ENCODE measurements around the gene FBXL13. TPM values are rescaled to one million over a fixed set of nuclear protein-coding genes. Genes with fewer than 3 reads are reported as not detected.

FBXL13 gene
- total and polyA plus RNA-seq, 2 experiments from 2014 or later = 0.24 to 0.43 TPM

DNA sequence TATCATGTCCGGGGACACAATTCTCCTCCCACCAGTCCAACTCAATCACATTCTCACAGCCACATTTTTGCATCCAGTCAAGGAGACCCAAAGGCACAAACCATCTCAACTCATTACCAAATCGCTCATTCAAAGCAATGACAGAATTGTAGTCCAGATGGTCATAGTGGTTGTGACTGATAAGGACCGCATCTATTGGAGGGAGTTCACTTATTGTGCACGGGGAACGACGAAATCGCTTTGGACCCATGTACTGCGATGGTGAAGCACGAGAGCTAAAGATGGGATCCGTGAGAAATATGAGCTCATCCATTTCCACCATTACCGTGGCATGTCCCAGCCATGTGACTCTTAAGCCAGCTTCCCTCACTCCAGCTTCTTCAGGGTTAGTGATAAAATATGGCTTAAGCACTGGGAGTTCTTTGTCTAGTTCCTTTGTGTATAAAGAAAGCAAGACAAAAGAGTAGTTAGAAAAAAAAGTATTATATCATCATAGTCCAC is 45.2 kb upstream of the FBXL13 start:
- 94 to 96% methylated on average over 11 of the region's 11 CpGs for WGBS, 2 experiments (ENCODE audit: low coverage in 1 of 2, low lambda C conversion rate in 2 of 2, missing lambda C conversion rate in 2 of 2)

DNA sequence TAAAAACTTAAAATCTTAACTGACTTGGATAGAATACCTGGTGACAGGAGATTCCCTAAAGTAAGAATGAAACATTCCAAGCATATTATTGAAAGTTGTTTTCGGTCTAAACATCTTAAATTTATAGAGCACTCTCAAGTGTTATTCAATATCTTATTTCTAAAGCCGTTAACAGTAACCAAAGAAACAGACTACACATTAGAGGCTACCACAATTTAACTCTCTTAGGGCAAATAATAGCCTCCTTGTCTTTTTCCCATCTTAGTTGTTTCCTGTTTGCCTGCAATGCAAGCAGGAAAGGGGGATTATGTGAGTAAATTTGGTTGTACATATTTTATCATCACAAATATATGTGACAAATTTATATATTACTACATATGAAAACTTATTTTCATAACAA is 42.9 kb upstream of the FBXL13 start:
- no peaks in the 10 kb centered on the region for H4K20me1 ChIP-seq (ENCODE audit: insufficient read depth)
- no peak overlapping the region for H3K4me3 ChIP-seq
- peaks cover 14% of the 10 kb centered on the region for H3F3A ChIP-seq (ENCODE audit: insufficient read depth)
- TF ChIP-seq EZH2phosphoT487 (IDR thresholded peaks at IDR 0.05; ENCODE audit: insufficient read depth, low read depth) = no peak
- no peak for TF ChIP-seq EZH2 (IDR thresholded peaks at IDR 0.05; ENCODE audit: insufficient read depth, poor library complexity, severe bottlenecking)
- no peak overlapping the region for H3K4me2 ChIP-seq (ENCODE audit: unreplicated experiment)
- 0 out of 2 replicates have a peak, but pooled peaks cover 5% of the 10 kb centered on the region for H3K36me3 ChIP-seq (ENCODE audit: low read depth)
- H3K4me1 ChIP-seq (ENCODE audit: insufficient read depth) = peaks cover 15% of the 10 kb centered on the region
- H3K27me3 ChIP-seq (replicated peaks; ENCODE audit: insufficient read depth) = no peaks in the 10 kb centered on the region
- no peak overlapping the region for H2AFZ ChIP-seq
- H3K79me2 ChIP-seq (ENCODE audit: insufficient read depth) = no peaks in the 10 kb centered on the region
- no peak overlapping the region for H3K27ac ChIP-seq
- no peaks in the 10 kb centered on the region for H3K9me2 ChIP-seq (ENCODE audit: insufficient read depth)
- 94 to 96% methylated on average over 2 of the region's 2 CpGs for WGBS, 2 experiments (ENCODE audit: low coverage in 1 of 2, low lambda C conversion rate in 2 of 2, missing lambda C conversion rate in 2 of 2)
- no peak overlapping the region for H3K9ac ChIP-seq
- H3K9me3 ChIP-seq (ENCODE audit: low read depth) = no peaks in the 10 kb centered on the region
- DNase-seq = no peak
- in situ Hi-C loops (cut with MboI) = no loop called here

More for the DNA sequence above, 45.2 kb upstream of the FBXL13 start:
- no peak overlapping the region for H3K27ac ChIP-seq
- H3K27me3 ChIP-seq (replicated peaks; ENCODE audit: insufficient read depth) = no peaks in the 10 kb centered on the region
- TF ChIP-seq EZH2 (IDR thresholded peaks at IDR 0.05; ENCODE audit: insufficient read depth, poor library complexity, severe bottlenecking) = no peak
- no peak for TF ChIP-seq EZH2phosphoT487 (IDR thresholded peaks at IDR 0.05; ENCODE audit: insufficient read depth, low read depth)
- H3K9me3 ChIP-seq (ENCODE audit: low read depth) = no peaks in the 10 kb centered on the region
- H3K4me2 ChIP-seq (ENCODE audit: unreplicated experiment) = no peak overlapping the region
- no peaks in the 10 kb centered on the region for H3K79me2 ChIP-seq (ENCODE audit: insufficient read depth)
- no peak overlapping the region for H2AFZ ChIP-seq
- H4K20me1 ChIP-seq (ENCODE audit: insufficient read depth) = no peaks in the 10 kb centered on the region
- 0 out of 2 replicates have a peak, but pooled peaks cover 5% of the 10 kb centered on the region for H3K36me3 ChIP-seq (ENCODE audit: low read depth)
- DNase-seq = no peak
- no peaks in the 10 kb centered on the region for H3F3A ChIP-seq (ENCODE audit: insufficient read depth)
- H3K9me2 ChIP-seq (ENCODE audit: insufficient read depth) = no peaks in the 10 kb centered on the region
- H3K9ac ChIP-seq = no peak overlapping the region
- in situ Hi-C loops (cut with MboI) = no loop called here
- H3K4me3 ChIP-seq = no peak overlapping the region
- H3K4me1 ChIP-seq (ENCODE audit: insufficient read depth) = no peaks in the 10 kb centered on the region

DNA sequence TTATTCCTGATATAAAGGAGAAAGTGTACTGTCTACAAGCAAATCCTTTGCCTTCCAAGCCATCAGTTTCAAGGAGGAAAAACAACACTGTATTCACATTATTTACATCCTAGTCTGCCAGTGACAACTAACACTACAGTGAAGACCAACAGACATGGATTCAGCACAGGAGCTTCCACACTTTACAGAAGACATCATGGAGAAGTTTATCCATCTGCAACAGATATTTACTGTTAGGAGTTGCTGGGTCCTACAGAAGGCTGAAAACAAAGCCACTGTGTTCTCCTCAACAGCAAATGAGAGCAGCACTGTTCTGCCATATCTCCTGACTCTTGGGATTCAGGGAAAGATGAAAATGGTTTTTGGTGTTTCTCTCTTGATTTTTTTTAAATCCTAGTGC is 42.4 kb upstream of the FBXL13 start:
- Histone ChIP-seq H3K9ac (no peak overlapping the region), H3K4me2 (ENCODE audit: unreplicated experiment) (no peak overlapping the region), H4K20me1 (ENCODE audit: insufficient read depth) (no peaks in the 10 kb centered on the region), H3K9me3 (ENCODE audit: low read depth) (no peaks in the 10 kb centered on the region), H2AFZ (no peak overlapping the region), H3K36me3 (ENCODE audit: low read depth) (0 out of 2 replicates have a peak, but pooled peaks cover 5% of the 10 kb centered on the region), H3K9me2 (ENCODE audit: insufficient read depth) (no peaks in the 10 kb centered on the region), H3K4me3 (no peak overlapping the region), H3K27ac (no peak overlapping the region), H3K27me3 (replicated peaks; ENCODE audit: insufficient read depth) (no peaks in the 10 kb centered on the region), H3F3A (ENCODE audit: insufficient read depth) (peaks cover 14% of the 10 kb centered on the region), H3K4me1 (ENCODE audit: insufficient read depth) (peaks cover 15% of the 10 kb centered on the region), H3K79me2 (ENCODE audit: insufficient read depth) (no peaks in the 10 kb centered on the region)
- TF ChIP-seq EZH2 (IDR thresholded peaks at IDR 0.05; ENCODE audit: insufficient read depth, poor library complexity, severe bottlenecking) (no peak), EZH2phosphoT487 (IDR thresholded peaks at IDR 0.05; ENCODE audit: insufficient read depth, low read depth) (no peak)
- in situ Hi-C loops (cut with MboI) = no loop called here
- DNase-seq = no peak

DNA sequence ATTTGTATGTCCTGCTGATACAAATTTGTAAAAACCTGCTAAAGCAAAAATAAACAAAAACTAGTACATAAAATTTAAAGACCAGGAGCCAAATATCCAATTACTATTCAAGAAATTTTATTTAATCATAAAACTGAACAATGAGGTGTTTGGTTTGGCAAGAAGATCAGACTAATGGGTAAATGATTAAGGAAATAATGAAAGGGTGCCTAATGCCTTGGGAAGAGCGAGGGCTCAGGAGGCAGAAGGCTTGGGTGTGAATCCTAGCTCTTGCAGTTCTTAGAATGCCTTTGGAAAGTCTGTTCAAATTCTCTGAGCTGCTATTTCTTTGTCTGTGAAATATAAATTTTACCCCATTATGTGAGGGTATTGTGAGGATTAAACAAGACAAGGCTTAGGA is 41.9 kb upstream of the FBXL13 start:
- no peaks in the 10 kb centered on the region for H3K27me3 ChIP-seq (replicated peaks; ENCODE audit: insufficient read depth)
- no peak overlapping the region for H3K27ac ChIP-seq
- no peak overlapping the region for H2AFZ ChIP-seq
- no peak overlapping the region for H3K4me2 ChIP-seq (ENCODE audit: unreplicated experiment)
- no peak for DNase-seq
- H3K4me1 ChIP-seq (ENCODE audit: insufficient read depth) = peaks cover 15% of the 10 kb centered on the region
- 95 to 100% methylated on average over 1 of the region's 1 CpG for WGBS, 2 experiments (ENCODE audit: low coverage in 1 of 2, low lambda C conversion rate in 2 of 2, missing lambda C conversion rate in 2 of 2)
- in situ Hi-C loops (cut with MboI) = no loop called here
- no peaks in the 10 kb centered on the region for H3K9me2 ChIP-seq (ENCODE audit: insufficient read depth)
- H3K36me3 ChIP-seq (ENCODE audit: low read depth) = 0 out of 2 replicates have a peak, but pooled peaks cover 5% of the 10 kb centered on the region
- TF ChIP-seq EZH2phosphoT487 (IDR thresholded peaks at IDR 0.05; ENCODE audit: insufficient read depth, low read depth) = no peak
- TF ChIP-seq EZH2 (IDR thresholded peaks at IDR 0.05; ENCODE audit: insufficient read depth, poor library complexity, severe bottlenecking) = no peak
- H4K20me1 ChIP-seq (ENCODE audit: insufficient read depth) = no peaks in the 10 kb centered on the region
- no peak overlapping the region for H3K9ac ChIP-seq
- peaks cover 14% of the 10 kb centered on the region for H3F3A ChIP-seq (ENCODE audit: insufficient read depth)
- H3K4me3 ChIP-seq = no peak overlapping the region
- H3K79me2 ChIP-seq (ENCODE audit: insufficient read depth) = no peaks in the 10 kb centered on the region
- no peaks in the 10 kb centered on the region for H3K9me3 ChIP-seq (ENCODE audit: low read depth)

DNA sequence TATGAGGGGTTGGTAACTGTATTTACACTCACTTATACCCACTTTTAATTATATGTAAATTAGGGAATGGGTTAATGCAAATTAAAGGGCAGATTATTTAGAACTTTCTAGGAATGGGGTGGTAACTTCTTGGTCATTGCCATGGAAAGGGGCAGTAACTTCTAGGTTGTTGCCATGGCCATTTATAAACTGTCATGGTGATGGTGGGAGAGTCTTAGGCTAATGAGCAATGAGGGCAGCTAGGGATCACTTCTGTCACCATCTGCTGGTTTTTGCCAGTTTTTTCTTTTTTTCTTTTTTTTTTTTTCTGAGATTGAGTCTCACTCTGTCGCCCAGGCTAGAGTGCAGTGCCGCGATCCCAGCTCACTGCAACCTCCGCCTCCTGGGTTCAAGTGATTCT is 41.2 kb upstream of the FBXL13 start:
- Histone ChIP-seq H3K27ac (no peak overlapping the region), H3K4me2 (ENCODE audit: unreplicated experiment) (no peak overlapping the region), H3F3A (ENCODE audit: insufficient read depth) (peaks cover 14% of the 10 kb centered on the region), H3K36me3 (ENCODE audit: low read depth) (no peaks in the 10 kb centered on the region), H4K20me1 (ENCODE audit: insufficient read depth) (no peaks in the 10 kb centered on the region), H3K4me3 (no peak overlapping the region), H3K4me1 (ENCODE audit: insufficient read depth) (peaks cover 15% of the 10 kb centered on the region), H2AFZ (no peak overlapping the region), H3K79me2 (ENCODE audit: insufficient read depth) (no peaks in the 10 kb centered on the region), H3K27me3 (replicated peaks; ENCODE audit: insufficient read depth) (no peaks in the 10 kb centered on the region), H3K9ac (no peak overlapping the region), H3K9me3 (ENCODE audit: low read depth) (no peaks in the 10 kb centered on the region), H3K9me2 (ENCODE audit: insufficient read depth) (no peaks in the 10 kb centered on the region)
- DNase-seq = no peak
- TF ChIP-seq EZH2phosphoT487 (IDR thresholded peaks at IDR 0.05; ENCODE audit: insufficient read depth, low read depth) (no peak), EZH2 (IDR thresholded peaks at IDR 0.05; ENCODE audit: insufficient read depth, poor library complexity, severe bottlenecking) (no peak)
- in situ Hi-C loops (cut with MboI) = no loop called here
- WGBS, 2 experiments (ENCODE audit: low coverage in 1 of 2, low lambda C conversion rate in 2 of 2, missing lambda C conversion rate in 2 of 2) = 93 to 100% methylated on average over 4 of the region's 4 CpGs

All from GM23248 (cell line).